HepG2 (cell line): ENCODE measurements around the gene HSPA1L. TPM values are rescaled to one million over a fixed set of nuclear protein-coding genes. Genes with fewer than 3 reads are reported as not detected.

Experiments used
- BHLHE40 ChIP-seq: IDR thresholded peaks from 2 replicates; pipeline ENCODE4 v1.6.1; 2011; ENCODE audit warnings: low read length, improper control_type of control experiment
- DR1 ChIP-seq: sonication (generic); formaldehyde crosslinking; IDR thresholded peaks from 2 replicates; pipeline ENCODE4 v1.8.0; 2021; ENCODE audit warnings: mild to moderate bottlenecking, missing genetic modification reagents, inconsistent platforms
- FOXJ3 ChIP-seq: sonication (generic); formaldehyde crosslinking; IDR thresholded peaks from 2 replicates; pipeline ENCODE4 v1.4.0; 2020; ENCODE audit warnings: missing genetic modification reagents, mild to moderate bottlenecking, borderline replicate concordance
- GABPB1 ChIP-seq: IDR thresholded peaks from 2 replicates; pipeline ENCODE4 v1.6.1; 2016; ENCODE audit warnings: mild to moderate bottlenecking, missing genetic modification reagents, moderate library complexity, missing compliant biosample characterization
- HDAC6 ChIP-seq: fragments of 200-600 bp; sonication (generic); IDR thresholded peaks from 2 replicates; pipeline ENCODE4 v1.7.0; 2017; ENCODE audit warnings: mild to moderate bottlenecking, antibody characterized with exemption, low read length, low read depth
- HES4 ChIP-seq: sonication (generic); formaldehyde crosslinking; IDR thresholded peaks from 2 replicates; pipeline ENCODE4 v1.9.0; 2021; ENCODE audit warnings: mild to moderate bottlenecking, missing genetic modification reagents, borderline replicate concordance
- KDM6A ChIP-seq: IDR thresholded peaks from 2 replicates; pipeline ENCODE4 v1.6.1; 2016; ENCODE audit warnings: low read depth
- MLLT10 ChIP-seq: sonication (generic); formaldehyde crosslinking; IDR thresholded peaks from 2 replicates; pipeline ENCODE4 v1.4.0; 2020; ENCODE audit warnings: missing genetic modification reagents
- SP1 ChIP-seq, 2 experiments: fragments of 450-650 bp in 1 of 2; sonication (generic) in 1 of 2; formaldehyde crosslinking in 1 of 2; IDR thresholded peaks; 2 replicates each; pipeline versions ENCODE4 v1.4.0 to v1.6.1; 2016 to 2020; ENCODE audit warnings: missing genetic modification reagents in 1 of 2
- TMF1 ChIP-seq: sonication (generic); formaldehyde crosslinking; IDR thresholded peaks from 2 replicates; pipeline ENCODE4 v1.8.1; 2022; ENCODE audit warnings: low read depth, missing genetic modification reagents
- ZBTB38 ChIP-seq: sonication (generic); formaldehyde crosslinking; IDR thresholded peaks from 2 replicates; pipeline ENCODE4 v1.5.1; 2020; ENCODE audit warnings: mild to moderate bottlenecking, missing genetic modification reagents
- ZBTB42 ChIP-seq: sonication (generic); formaldehyde crosslinking; IDR thresholded peaks from 2 replicates; pipeline ENCODE4 v1.5.0; 2020; ENCODE audit warnings: mild to moderate bottlenecking, missing genetic modification reagents
- ZFP62 ChIP-seq: sonication (generic); formaldehyde crosslinking; IDR thresholded peaks from 2 replicates; pipeline ENCODE4 v1.4.0; 2020; ENCODE audit warnings: missing genetic modification reagents
- ZMYM4 ChIP-seq: sonication (generic); formaldehyde crosslinking; IDR thresholded peaks from 2 replicates; pipeline ENCODE4 v1.8.1; 2023; ENCODE audit warnings: mild to moderate bottlenecking, missing genetic modification reagents
- ZNF367 ChIP-seq: sonication (generic); formaldehyde crosslinking; IDR thresholded peaks from 2 replicates; pipeline ENCODE4 v1.4.0; 2020; ENCODE audit warnings: missing genetic modification reagents, borderline replicate concordance
- ZNF691 ChIP-seq: sonication (generic); formaldehyde crosslinking; IDR thresholded peaks from 2 replicates; pipeline ENCODE4 v1.4.0; 2020; ENCODE audit warnings: missing genetic modification reagents, low read depth, mild to moderate bottlenecking, borderline replicate concordance
- ZNF792 ChIP-seq: IDR thresholded peaks from 2 replicates; pipeline ENCODE4 v1.6.1; 2016
- ZNF839 ChIP-seq: sonication (generic); formaldehyde crosslinking; IDR thresholded peaks from 2 replicates; pipeline ENCODE4 v1.4.0; 2020; ENCODE audit warnings: missing genetic modification reagents, mild to moderate bottlenecking, borderline replicate concordance
- ZSCAN20 ChIP-seq: sonication (generic); formaldehyde crosslinking; IDR thresholded peaks from 2 replicates; pipeline ENCODE4 v1.4.0; 2020; ENCODE audit warnings: missing genetic modification reagents, mild to moderate bottlenecking, borderline replicate concordance
- polyA plus RNA-seq, 8 experiments: library from polyadenylated mRNA; depleted of rRNA in 3 of 8; stranded (reverse) in 7 of 8; unstranded in 1 of 8; fragments of >200 nt; fragmentation: Illumina TruSeq in 4 of 8; extraction: Trizol in 4 of 8; gene quantifications; 2 replicates each; pipeline versions ENCODE4 v1.2.1 to v1.2.3, GENCODE V29; 2011 to 2016; ENCODE audit warnings: low read depth in 4 of 8, missing spikeins in 1 of 8, mixed read lengths in 1 of 8; ENCODE audit not compliant: insufficient read depth in 1 of 8
- total RNA-seq, 5 experiments: library from RNA; depleted of rRNA; stranded (reverse); fragments of >200 nt; fragmentation: Illumina TruSeq; extraction: Trizol; gene quantifications; 2 replicates each; pipeline ENCODE4 v1.2.3, GENCODE V29; 2016; ENCODE audit warnings: low read depth in 1 of 5
- TF ChIP-seq, protein P1 (sequence below): sonication (generic); formaldehyde crosslinking; IDR thresholded peaks from 2 replicates; pipeline ENCODE4 v1.4.0; 2020; ENCODE audit warnings: mild to moderate bottlenecking, missing genetic modification reagents
- TF ChIP-seq, protein P2 (sequence below): IDR thresholded peaks from 2 replicates; pipeline ENCODE4 v1.6.1; 2016; ENCODE audit warnings: mild to moderate bottlenecking
- TF ChIP-seq, protein P3 (sequence below): sonication (generic); formaldehyde crosslinking; IDR thresholded peaks from 2 replicates; pipeline ENCODE4 v1.8.1; 2022; ENCODE audit warnings: mild to moderate bottlenecking, missing genetic modification reagents
- TF ChIP-seq, protein P4 (sequence below), 2 experiments: sonication (generic) in 1 of 2; formaldehyde crosslinking in 1 of 2; IDR thresholded peaks; 2 replicates each; pipeline versions ENCODE4 v1.4.0 to v1.6.1; 2016 to 2020; ENCODE audit warnings: borderline replicate concordance in 1 of 2, low read depth in 1 of 2, mild to moderate bottlenecking in 1 of 2, missing genetic modification reagents in 1 of 2

HSPA1L gene
- total and polyA plus RNA-seq, 2 of the 13 experiments (the other 11 are each of a cell fraction or from before 2014, with no cell fraction given) = 0.55 to 1.0 TPM

DNA sequence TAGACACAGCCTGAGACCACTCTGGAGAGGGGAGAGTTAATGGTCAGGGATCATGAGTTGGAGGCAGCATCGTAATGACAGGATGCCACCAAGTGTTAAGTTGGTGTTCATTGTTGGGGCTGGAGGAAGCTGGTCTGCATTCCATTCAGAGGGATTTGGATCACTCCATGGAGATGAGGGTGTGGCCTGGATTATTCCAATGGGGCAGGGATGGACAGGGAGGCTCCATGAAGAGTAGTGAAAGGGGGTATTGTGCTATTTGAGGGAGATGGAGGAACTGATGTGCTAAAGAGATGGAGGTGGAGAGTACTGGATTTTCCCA, 51.5 kb downstream of the HSPA1L start (continued):
- TF ChIP-seq ZSCAN20 (CRISPR knock-in tag) (no peak), HDAC6 (no peak), ZMYM4 (CRISPR knock-in tag) (no peak), KDM6A (no peak), SP1 (IDR thresholded peaks at IDR 0.05) (no peak), SP1 (CRISPR knock-in tag; IDR thresholded peaks at IDR 0.05) (0 out of 2 replicates have a peak, but pooled peaks have one; percentile 17), BHLHE40 (0 out of 2 replicates have a peak, but pooled peaks have one; percentile 27), HES4 (CRISPR knock-in tag) (no peak), ZBTB42 (CRISPR knock-in tag) (no peak), ZBTB38 (0 out of 2 replicates have a peak, but pooled peaks have one; percentile 25), ZNF691 (CRISPR knock-in tag) (peak; percentile 45; the same call in 1 of the 2 replicates), MLLT10 (CRISPR knock-in tag) (no peak), ZNF839 (CRISPR knock-in tag) (no peak), DR1 (no peak), ZNF792 (no peak), ZFP62 (CRISPR knock-in tag) (no peak), GABPB1 (CRISPR knock-in tag) (no peak), ZNF367 (CRISPR knock-in tag) (no peak), FOXJ3 (CRISPR knock-in tag) (no peak), TMF1 (CRISPR knock-in tag) (no peak)
- TF ChIP-seq, protein P1, sequence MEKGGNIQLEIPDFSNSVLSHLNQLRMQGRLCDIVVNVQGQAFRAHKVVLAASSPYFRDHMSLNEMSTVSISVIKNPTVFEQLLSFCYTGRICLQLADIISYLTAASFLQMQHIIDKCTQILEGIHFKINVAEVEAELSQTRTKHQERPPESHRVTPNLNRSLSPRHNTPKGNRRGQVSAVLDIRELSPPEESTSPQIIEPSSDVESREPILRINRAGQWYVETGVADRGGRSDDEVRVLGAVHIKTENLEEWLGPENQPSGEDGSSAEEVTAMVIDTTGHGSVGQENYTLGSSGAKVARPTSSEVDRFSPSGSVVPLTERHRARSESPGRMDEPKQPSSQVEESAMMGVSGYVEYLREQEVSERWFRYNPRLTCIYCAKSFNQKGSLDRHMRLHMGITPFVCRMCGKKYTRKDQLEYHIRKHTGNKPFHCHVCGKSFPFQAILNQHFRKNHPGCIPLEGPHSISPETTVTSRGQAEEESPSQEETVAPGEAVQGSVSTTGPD = no peak
- TF ChIP-seq, protein P2, sequence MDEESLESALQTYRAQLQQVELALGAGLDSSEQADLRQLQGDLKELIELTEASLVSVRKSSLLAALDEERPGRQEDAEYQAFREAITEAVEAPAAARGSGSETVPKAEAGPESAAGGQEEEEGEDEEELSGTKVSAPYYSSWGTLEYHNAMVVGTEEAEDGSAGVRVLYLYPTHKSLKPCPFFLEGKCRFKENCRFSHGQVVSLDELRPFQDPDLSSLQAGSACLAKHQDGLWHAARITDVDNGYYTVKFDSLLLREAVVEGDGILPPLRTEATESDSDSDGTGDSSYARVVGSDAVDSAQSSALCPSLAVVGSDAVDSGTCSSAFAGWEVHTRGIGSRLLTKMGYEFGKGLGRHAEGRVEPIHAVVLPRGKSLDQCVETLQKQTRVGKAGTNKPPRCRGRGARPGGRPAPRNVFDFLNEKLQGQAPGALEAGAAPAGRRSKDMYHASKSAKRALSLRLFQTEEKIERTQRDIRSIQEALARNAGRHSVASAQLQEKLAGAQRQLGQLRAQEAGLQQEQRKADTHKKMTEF = no peak
- TF ChIP-seq, protein P3, sequence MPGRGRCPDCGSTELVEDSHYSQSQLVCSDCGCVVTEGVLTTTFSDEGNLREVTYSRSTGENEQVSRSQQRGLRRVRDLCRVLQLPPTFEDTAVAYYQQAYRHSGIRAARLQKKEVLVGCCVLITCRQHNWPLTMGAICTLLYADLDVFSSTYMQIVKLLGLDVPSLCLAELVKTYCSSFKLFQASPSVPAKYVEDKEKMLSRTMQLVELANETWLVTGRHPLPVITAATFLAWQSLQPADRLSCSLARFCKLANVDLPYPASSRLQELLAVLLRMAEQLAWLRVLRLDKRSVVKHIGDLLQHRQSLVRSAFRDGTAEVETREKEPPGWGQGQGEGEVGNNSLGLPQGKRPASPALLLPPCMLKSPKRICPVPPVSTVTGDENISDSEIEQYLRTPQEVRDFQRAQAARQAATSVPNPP (CRISPR knock-in tag) = no peak
- TF ChIP-seq, protein P4, sequence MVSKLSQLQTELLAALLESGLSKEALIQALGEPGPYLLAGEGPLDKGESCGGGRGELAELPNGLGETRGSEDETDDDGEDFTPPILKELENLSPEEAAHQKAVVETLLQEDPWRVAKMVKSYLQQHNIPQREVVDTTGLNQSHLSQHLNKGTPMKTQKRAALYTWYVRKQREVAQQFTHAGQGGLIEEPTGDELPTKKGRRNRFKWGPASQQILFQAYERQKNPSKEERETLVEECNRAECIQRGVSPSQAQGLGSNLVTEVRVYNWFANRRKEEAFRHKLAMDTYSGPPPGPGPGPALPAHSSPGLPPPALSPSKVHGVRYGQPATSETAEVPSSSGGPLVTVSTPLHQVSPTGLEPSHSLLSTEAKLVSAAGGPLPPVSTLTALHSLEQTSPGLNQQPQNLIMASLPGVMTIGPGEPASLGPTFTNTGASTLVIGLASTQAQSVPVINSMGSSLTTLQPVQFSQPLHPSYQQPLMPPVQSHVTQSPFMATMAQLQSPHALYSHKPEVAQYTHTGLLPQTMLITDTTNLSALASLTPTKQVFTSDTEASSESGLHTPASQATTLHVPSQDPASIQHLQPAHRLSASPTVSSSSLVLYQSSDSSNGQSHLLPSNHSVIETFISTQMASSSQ (IDR thresholded peaks at IDR 0.05; ENCODE audit: low read depth) = no peak
- TF ChIP-seq, protein P4 (CRISPR knock-in tag; IDR thresholded peaks at IDR 0.05; ENCODE audit: borderline replicate concordance) = 0 out of 2 replicates have a peak, but pooled peaks have one; percentile 18
